Activated T-cell treated with anti-CD3 and anti-CD28 coated beads, Interleukin-2, amount 50 U/mL, for 24 hours (primary cell): ENCODE data around the gene SAMD4B.

ENCODE experiments used
- DNase-seq: peaks from one replicate; pipeline ENCODE4 v3.0.0-alpha.2; 2020
- H3K27ac Mint-ChIP-seq: 2 replicates; pipeline ENCODE4 v1.8.0; 2020; ENCODE audit warnings: mild to moderate bottlenecking, mixed read lengths
- H3K27me3 Mint-ChIP-seq: 2 replicates; pipeline ENCODE4 v1.8.0; 2020; ENCODE audit warnings: mixed read lengths
- H3K36me3 Mint-ChIP-seq: 2 replicates; pipeline ENCODE4 v1.8.0; 2020; ENCODE audit warnings: low read depth, mixed read lengths
- H3K4me1 Mint-ChIP-seq: 2 replicates; pipeline ENCODE4 v1.8.0; 2020; ENCODE audit warnings: low read depth, mixed read lengths
- H3K4me3 Mint-ChIP-seq: 2 replicates; pipeline ENCODE4 v1.8.0; 2020; ENCODE audit warnings: mild to moderate bottlenecking, moderate library complexity, mixed read lengths
- H3K9me3 Mint-ChIP-seq: 2 replicates; pipeline ENCODE4 v1.8.0; 2020; ENCODE audit warnings: mixed read lengths

Gene SAMD4B

DNA sequence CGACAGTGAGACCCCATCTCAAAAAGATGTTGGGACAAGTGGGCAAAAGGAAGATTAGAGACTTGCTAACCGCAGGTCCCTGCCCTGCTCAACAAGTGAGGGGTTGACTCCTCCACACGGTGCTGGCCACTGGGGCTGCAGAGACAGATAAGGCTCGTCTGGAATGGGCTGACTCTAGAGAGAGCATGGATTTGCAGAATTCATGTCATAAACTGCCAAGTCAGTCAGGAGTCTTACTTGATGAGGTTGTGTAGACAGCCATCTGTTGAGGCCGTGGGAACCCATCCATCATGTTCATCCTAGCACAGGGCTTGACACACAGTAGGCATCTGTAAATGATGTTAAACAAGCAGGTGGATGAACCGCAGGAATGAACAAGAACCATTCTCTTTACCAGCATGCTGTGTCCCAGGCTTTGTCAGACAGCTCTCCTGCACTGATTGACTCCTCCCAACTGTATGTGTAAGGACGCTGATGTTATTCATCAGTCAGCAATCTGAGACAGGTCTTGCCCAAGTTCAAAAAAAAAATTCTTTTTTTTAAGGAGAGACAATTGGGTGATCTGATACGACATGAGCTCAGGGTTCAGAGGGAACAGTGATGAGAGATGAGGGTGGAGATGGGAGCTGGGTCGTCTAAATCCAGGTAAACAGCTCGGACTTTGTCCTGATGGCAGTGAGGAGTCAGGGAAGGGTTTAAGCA, 39.8 kb downstream of the SAMD4B start:
- no peaks in the 10 kb centered on the region for H3K9me3 Mint-ChIP-seq
- H3K4me3 Mint-ChIP-seq, result no peak overlapping the region
- DNase-seq, result no peak
- no peaks in the 10 kb centered on the region for H3K27me3 Mint-ChIP-seq
- peaks cover 94% of the 10 kb centered on the region for H3K36me3 Mint-ChIP-seq
- H3K27ac Mint-ChIP-seq, result peak overlapping the region; percentile 83
- H3K4me1 Mint-ChIP-seq, result no peaks in the 10 kb centered on the region

DNA sequence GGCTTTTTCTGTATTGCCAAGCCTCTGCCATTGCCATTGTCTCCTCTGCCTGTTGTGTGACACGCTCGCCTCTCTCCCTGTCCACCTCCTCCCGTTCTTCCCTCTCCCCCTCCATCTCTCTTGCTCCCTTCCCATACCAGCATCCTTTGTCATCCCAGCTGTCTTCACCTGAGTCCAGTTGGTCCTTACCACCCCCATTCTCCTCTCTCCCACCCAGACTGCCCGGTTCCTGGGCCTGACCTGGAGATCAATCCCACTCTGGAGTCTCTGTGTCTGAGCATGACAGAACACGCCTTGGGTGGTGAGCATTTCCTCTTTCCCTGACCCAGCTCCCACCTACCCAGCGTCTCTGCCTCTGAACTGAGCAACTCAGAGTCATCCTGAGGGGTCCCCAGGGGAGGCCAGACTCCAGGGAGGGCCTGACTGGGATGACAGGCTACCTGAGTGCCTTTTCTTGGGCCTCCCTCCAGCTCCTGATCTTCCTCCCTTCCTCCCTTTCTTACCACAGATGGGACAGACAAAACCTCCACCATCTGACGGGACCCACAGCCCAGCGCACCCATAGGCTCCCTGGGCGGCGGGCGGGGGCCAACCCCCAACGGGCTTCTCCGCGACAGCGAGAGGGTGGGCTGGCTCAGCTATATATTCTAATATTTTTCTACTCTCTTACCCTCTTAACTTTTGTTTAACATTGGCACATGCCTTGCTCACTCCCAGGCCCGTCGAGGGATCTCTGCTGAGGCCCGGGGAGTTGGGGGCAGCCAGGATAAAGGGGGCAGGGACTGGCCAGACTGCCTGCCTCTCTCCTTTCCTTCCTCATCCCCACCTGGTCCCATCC, 41.0 kb downstream of the SAMD4B start:
- peaks cover 2% of the 10 kb centered on the region for H3K4me1 Mint-ChIP-seq
- DNase-seq, result no peak
- peak overlapping the region; percentile 52 for H3K27ac Mint-ChIP-seq
- H3K4me3 Mint-ChIP-seq, result no peak overlapping the region
- peaks cover 94% of the 10 kb centered on the region for H3K36me3 Mint-ChIP-seq
- H3K27me3 Mint-ChIP-seq, result no peaks in the 10 kb centered on the region
- no peaks in the 10 kb centered on the region for H3K9me3 Mint-ChIP-seq

- Mint-ChIP-seq H3K9me3 (no peaks in the 10 kb centered on the region), H3K36me3 (peaks cover 92% of the 10 kb centered on the region), H3K27ac (peak overlapping the region; percentile 82), H3K4me1 (peaks cover 16% of the 10 kb centered on the region), H3K27me3 (no peaks in the 10 kb centered on the region), H3K4me3 (no peak overlapping the region)
- no peak for DNase-seq
Measured at GRCh38 chr19:39384839-39385568, 42.8 kb downstream of the SAMD4B start.

GRCh38 chr19:39385629-39386411, 43.6 kb downstream of the SAMD4B start:
- Mint-ChIP-seq H3K27ac (peak overlapping the region; percentile 82), H3K9me3 (no peaks in the 10 kb centered on the region), H3K36me3 (peaks cover 95% of the 10 kb centered on the region), H3K4me1 (peaks cover 21% of the 10 kb centered on the region), H3K27me3 (no peaks in the 10 kb centered on the region), H3K4me3 (no peak overlapping the region)
- no peak for DNase-seq

DNA sequence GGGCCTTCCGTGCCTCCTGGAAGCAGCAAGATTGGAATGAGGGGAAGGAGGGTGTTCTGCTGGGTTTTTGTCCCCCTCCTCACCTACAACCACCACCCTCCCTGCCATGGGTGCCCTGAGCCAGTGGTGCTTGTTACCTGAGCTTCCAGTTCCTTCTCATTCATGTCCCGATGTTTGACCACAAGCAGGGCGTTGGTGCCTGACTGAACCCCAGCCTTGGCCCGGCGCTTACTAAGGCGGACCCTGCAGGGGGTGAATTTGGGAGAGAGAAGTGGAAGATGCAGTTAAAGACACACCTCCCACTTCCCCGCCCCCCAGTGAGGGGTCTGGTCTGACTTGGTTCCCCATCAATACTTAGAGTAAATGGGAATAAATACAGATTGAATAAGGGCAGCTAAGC, 44.3 kb downstream of the SAMD4B start:
- peaks cover 26% of the 10 kb centered on the region for H3K4me1 Mint-ChIP-seq
- H3K36me3 Mint-ChIP-seq, result peaks cover 94% of the 10 kb centered on the region
- DNase-seq, result no peak
- no peak overlapping the region for H3K4me3 Mint-ChIP-seq
- H3K27me3 Mint-ChIP-seq, result no peaks in the 10 kb centered on the region
- no peaks in the 10 kb centered on the region for H3K9me3 Mint-ChIP-seq
- H3K27ac Mint-ChIP-seq, result peak overlapping the region; percentile 82

GRCh38 chr19:39388657-39389056, 46.4 kb downstream of the SAMD4B start:
- peak overlapping the region; percentile 100 for H3K27ac Mint-ChIP-seq

DNA sequence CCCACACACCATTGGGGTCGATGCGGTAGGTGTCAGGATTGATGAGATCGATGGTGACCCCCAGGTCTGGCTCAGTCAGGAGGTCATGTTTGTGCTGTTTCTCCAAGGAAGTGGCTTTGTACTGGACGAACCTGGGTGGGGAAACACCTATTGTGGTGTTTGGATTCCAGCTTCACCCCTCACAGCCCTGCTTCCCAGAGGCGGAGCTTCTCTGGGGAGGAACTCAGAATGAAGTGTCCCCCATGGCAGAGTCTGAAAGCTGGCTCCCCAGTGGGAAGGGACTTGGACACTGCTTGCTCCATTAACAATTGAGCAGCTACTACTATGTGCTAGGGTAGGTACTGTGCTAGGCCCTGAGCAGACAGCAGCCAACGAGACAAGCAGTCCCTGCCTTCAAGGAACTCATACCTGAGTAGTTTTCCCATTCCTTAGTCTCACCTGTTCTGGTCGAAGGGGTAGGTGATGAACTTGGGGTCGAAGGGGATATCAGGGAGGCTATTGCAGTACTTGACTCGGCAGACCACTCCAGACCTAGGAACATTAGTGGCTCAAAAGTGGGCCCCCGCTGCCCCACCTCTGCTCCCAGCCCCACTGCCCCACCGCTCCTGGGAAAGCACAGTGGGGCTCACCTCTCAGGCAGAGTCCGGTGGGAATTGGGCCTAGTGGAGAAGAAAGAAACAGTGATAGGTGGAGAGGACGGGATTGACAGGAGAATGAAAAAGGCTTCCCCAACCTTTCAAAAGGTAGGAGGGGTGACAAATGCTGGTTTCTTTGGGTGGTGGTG, 47.6 kb downstream of the SAMD4B start:
- no peaks in the 10 kb centered on the region for H3K27me3 Mint-ChIP-seq
- H3K9me3 Mint-ChIP-seq, result no peaks in the 10 kb centered on the region
- peaks cover 88% of the 10 kb centered on the region for H3K36me3 Mint-ChIP-seq
- H3K4me1 Mint-ChIP-seq, result peaks cover 44% of the 10 kb centered on the region
- DNase-seq, result no peak
- H3K4me3 Mint-ChIP-seq, result peak overlapping the region; percentile 92
- peak overlapping the region; percentile 100 for H3K27ac Mint-ChIP-seq

More at GRCh38 chr19:39388657-39389056, 46.4 kb downstream of the SAMD4B start:
- no peaks in the 10 kb centered on the region for H3K9me3 Mint-ChIP-seq
- peaks cover 40% of the 10 kb centered on the region for H3K4me1 Mint-ChIP-seq
- DNase-seq, result no peak
- no peaks in the 10 kb centered on the region for H3K27me3 Mint-ChIP-seq
- H3K4me3 Mint-ChIP-seq, result no peak overlapping the region
- H3K36me3 Mint-ChIP-seq, result peaks cover 87% of the 10 kb centered on the region

DNA sequence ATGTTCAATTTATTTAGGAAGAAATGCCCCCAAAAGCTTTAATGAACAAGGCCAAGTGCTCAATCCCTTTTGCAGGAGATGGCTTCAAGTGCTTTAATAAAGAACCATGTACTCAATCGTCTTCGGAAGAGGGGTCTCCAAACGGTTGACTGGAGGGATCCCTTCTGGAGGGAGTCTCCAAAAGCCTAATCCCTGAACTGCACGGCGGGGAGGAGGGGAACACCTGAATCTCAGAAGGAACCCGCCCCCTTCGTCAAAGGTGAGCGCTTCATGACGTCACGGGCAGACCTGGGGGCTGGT, 48.2 kb downstream of the SAMD4B start:
- Mint-ChIP-seq H3K4me3 (peak overlapping the region; percentile 92), H3K4me1 (peaks cover 49% of the 10 kb centered on the region), H3K27ac (peak overlapping the region; percentile 100), H3K9me3 (no peaks in the 10 kb centered on the region), H3K36me3 (peaks cover 88% of the 10 kb centered on the region), H3K27me3 (no peaks in the 10 kb centered on the region)
- no peak for DNase-seq

DNA sequence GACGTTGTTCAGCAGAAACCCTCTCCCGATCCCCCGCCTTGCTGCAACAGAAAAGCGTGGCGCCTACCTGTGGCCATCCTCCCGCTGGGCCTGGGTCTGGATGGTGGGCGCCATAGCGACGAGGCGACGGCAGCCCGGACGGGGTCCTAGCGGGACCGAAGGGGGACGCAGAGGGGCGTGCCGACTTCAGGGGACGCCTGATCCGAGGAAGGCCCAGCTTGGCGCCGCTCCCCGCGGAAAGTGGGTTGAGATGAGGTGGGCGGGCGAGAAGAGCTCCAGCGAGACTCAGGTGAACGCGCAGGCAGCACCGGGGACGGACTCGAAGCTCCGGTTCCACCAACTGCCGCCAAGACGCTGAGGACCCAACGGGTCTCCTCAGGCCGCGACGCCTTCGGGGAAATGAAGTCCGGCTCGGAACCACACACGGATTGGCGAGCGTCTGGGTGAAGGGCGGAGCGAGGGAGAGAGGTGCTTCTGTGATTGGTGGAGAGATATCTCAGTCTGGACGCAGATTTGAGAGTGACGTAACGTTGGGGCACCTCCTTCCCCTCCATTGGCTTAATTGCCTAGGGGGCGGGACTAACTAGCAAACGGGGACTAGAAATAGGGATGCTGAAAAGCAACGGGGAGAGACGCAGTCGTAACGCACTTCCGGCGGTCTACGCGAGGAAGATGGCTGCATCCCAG, 48.7 kb downstream of the SAMD4B start, which contains the start of the genes MED29 and PAF1:
TSS of gene MED29 (plus strand) at position 628 of the 687 bp plus-strand sequence. CDS start at position 673, 45 bp downstream.
TSS of gene PAF1 (minus strand) at position 356 of the 687 bp plus-strand sequence. CDS start at position 114, 242 bp downstream.
- Mint-ChIP-seq H3K4me1 (peaks cover 50% of the 10 kb centered on the region), H3K9me3 (no peaks in the 10 kb centered on the region), H3K36me3 (peaks cover 87% of the 10 kb centered on the region), H3K4me3 (peak within 1 kb of the TSS; percentile 92), H3K27me3 (no peaks in the 10 kb centered on the region), H3K27ac (peak within 1 kb of the TSS; percentile 100)
- peak; percentile 92 for DNase-seq

DNA sequence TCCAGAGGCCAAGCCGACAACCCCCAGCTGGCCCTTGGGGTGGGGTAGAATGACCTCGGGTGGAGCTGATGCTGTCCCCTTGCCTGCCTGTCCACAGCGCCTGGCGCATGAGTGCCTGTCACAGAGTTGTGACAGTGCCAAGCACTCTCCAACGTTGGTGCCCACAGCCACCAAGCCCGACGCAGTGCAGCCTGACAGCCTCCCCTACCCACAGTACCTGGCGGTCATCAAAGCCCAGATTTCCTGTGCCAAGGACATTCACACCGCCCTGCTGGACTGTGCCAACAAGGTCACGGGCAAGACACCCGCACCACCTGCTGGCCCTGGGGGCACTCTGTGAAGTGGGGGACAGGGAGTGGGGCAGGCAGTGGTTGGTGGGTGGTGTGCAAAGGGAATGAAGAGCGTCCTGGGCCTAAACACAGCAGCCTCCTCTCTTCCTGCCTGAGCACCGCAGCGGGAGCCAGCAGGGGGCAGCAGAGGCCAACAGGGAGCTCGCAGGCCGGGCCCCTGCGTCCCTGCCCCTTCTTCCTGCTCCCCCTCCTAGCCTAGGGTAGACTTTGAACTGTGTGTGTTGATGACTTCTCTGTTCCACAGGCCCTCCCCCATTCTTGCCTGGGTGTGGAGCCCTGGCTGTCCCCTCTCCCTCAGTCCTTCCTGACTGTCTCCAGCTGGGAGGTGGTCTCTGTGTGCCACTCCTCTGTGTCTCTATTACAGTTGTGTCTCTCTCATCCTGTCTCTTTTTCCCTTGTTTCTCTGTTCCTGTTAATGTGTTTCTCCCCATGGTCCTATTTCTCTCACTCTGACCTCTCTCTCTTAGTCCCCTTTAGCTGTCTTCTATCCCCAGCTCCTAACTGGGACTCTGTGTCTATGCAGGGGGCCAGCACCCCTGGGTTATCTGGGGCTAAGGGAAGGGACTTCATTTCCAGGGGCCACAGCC, 55.4 kb downstream of the SAMD4B start:
- peak overlapping the region; percentile 47 for H3K4me3 Mint-ChIP-seq
- peak overlapping the region; percentile 98 for H3K27ac Mint-ChIP-seq
- H3K36me3 Mint-ChIP-seq, result peaks cover 41% of the 10 kb centered on the region
- peaks cover 72% of the 10 kb centered on the region for H3K4me1 Mint-ChIP-seq
- no peaks in the 10 kb centered on the region for H3K9me3 Mint-ChIP-seq
- no peaks in the 10 kb centered on the region for H3K27me3 Mint-ChIP-seq
- DNase-seq, result peak; percentile 96

DNA sequence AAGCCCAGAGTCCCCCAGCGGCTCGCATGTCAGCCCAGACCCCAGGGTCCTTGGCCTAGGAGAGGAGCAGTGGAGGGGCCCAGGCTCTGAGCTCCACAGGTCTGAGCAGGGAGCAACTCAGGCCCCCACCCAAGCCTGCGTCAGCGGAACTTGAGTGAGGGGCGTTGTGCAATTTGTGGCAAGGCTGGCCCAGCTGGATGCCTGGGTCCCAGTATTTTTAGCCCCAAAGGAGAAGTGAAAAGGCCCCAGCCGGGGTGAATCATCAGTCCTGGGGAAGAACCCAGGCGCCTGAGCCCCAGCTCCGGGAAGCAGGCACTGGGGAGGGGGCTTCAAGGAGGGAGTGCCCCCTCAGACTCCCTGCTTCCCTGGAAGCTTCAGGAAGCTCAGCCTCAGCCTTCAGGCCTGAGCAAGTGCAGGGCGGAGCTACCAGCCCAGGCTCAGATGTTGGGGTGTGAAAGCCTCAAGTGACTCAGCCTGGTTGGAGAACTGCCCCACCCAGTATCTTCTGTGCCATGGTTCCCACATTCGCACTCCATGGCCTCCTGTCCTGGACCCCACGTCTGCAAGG, 56.2 kb downstream of the SAMD4B start:
- Mint-ChIP-seq H3K9me3 (no peaks in the 10 kb centered on the region), H3K36me3 (peaks cover 36% of the 10 kb centered on the region), H3K27ac (peak overlapping the region; percentile 98), H3K4me1 (peaks cover 70% of the 10 kb centered on the region), H3K4me3 (peak overlapping the region; percentile 47), H3K27me3 (no peaks in the 10 kb centered on the region)
- peak; percentile 70 for DNase-seq

GRCh38 chr19:39399668-39400050, 57.4 kb downstream of the SAMD4B start:
- Mint-ChIP-seq H3K9me3 (no peaks in the 10 kb centered on the region), H3K27ac (peak overlapping the region; percentile 98), H3K27me3 (no peaks in the 10 kb centered on the region), H3K36me3 (peaks cover 26% of the 10 kb centered on the region), H3K4me3 (peak overlapping the region; percentile 3), H3K4me1 (peaks cover 74% of the 10 kb centered on the region)
- DNase-seq, result no peak
